Germinal center (tissue), 1 donor: ENCODE measurements around the gene GALNT8.
"Not testable (repeated sequence)": the region's sequence is repeated elsewhere in the genome, so short reads cannot be mapped to it uniquely, and the experiment has no call there.

Experiments used
- DNase-seq: peaks from one replicate; pipeline ENCODE4 v3.0.0; 2012; ENCODE audit warnings: mixed read lengths, low spot score

Gene GALNT8

DNA sequence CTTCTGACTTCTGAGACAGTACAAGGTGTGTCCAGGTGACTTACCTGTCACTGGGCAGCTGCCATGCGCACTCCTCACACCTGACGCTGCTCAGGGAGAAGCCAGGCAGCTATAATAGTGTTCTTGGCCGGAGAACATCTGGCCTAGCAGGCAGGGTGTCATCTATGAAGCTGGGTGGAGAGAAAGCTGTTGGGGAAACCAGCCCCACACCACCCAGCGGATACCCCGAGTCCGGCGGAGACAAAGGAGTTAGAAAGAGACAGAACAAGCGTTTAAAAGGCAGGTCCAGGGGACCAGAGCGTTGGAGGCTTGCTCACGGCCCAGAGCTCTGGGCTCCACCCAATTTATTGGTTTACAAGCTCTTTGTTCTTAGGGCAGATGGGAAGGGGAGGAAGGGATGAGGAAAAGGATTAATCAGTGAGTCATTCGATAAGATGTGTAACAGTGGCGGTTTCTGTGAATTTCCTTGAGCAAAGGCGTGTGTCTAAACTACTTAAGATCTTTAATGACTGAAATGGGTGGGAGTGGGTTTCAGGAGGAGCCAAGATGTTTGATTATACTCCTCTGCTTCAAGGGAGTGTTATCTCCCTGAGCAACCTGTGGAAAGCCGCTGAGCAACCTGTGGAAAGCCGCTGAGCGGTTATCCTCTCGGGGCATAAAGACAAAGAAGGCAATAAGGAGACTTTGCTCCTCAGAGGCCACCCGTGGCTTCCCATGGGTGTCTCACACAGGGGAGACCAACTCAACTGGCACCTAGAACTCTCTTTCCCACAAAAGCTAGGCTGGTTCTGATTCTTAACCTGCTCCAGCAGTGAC, at the start of gene GALNT8:
Gene GALNT8 (plus strand): TSS at position 580 of the 816 bp plus-strand sequence. CDS start 278 bp downstream, outside the sequence.
- no peak for DNase-seq

- DNase-seq, result no peak
Observed at GRCh38 chr12:4679711-4680110, 40.5 kb upstream of the GALNT8 start.

DNA sequence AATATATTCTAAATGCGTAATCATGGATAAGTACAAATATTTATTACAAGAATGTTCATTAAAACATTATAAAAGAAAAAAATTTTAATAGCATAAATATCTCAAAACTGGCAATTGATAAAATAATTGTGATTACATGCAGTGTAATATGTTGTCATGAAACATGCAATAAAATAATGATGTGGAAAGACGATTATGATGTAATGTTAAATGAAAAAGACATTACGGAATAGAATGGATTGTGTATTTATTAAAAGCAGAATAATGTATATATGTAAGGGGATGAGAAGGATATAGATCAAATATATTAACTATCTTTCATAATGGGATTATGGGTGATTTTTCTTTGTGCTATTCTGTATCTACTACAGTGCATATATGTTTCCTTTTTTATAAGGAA, 38.5 kb upstream of the GALNT8 start:
- no peak for DNase-seq

DNA sequence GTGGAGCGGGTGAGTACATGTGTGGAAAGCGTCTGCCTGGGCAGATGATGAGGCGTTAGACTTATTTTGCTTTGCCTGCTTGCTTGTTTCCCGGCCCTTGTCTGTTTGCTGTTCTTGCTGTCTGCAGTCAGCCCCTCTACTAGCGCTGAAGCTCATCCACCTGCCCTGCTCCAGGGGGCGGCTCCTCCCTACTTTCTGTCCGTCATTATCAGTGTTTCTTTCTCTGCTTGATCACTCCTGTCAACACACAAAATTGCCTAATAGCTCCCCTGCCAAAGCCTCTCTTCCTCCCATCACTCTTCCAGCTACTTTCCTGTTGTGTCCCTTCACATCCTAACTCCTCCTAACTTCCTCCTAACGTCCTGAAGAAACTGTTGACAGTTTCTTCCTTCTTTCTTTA, 34.9 kb upstream of the GALNT8 start:
- no peak for DNase-seq

GRCh38 chr12:4690760-4691159, 29.4 kb upstream of the GALNT8 start:
- no peak for DNase-seq

GRCh38 chr12:4700621-4701026, 19.6 kb upstream of the GALNT8 start:
- no peak for DNase-seq

DNA sequence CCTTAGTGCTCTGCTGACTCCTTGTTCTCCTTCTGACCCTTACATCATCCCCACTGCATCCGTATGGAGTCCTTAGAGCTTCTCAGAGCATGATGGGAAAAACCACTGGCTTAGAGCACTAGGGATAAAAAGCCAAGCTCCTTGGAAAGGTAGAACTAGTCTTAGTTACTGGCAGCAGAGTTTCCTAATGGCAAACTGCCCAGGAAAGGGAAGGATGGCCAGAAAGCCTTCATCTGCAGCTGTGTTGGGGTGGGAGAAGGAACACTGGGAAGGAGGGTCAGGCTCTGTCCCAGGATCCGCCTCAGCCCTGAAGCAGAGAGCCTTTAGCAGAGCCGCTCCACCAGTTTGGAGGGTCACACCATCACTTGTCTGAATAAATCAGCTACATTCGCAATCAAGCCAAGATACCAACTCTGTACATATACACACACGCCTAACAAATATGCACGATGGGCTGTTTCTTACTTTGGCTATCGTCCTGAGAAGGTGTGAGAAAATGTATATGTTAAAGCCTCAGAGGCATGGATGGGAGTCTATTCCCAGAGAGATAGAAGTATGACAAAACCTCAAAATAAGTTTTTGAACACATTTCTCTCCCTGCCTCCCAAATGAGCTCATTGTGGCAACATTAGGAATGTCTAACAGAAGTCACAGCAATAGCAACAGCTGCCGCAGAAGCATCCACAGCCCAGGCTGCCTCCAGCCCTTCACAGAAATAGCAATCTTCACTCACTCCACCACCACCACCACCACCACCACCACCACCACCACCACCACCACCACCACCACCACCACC, 18.6 kb upstream of the GALNT8 start:
- no peak for DNase-seq

DNA sequence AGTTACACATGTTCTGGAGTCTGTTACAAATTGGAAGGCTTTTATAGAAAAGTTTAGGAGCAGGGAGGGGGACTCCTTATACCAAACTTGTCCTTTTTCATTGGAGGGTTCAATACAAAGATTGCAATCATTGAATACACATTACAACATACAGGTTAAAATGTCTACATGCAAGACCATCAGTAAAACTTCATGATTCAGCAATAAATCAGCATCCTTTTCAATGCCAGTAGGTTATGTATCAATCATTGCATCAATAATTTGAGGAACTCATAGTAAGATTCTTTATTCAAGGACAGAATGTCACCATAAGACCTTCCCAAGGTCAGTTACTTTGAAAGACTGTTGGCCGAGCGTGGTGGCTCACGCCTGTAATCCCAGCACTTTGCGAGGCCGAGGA, 16.5 kb upstream of the GALNT8 start:
- no peak for DNase-seq

DNA sequence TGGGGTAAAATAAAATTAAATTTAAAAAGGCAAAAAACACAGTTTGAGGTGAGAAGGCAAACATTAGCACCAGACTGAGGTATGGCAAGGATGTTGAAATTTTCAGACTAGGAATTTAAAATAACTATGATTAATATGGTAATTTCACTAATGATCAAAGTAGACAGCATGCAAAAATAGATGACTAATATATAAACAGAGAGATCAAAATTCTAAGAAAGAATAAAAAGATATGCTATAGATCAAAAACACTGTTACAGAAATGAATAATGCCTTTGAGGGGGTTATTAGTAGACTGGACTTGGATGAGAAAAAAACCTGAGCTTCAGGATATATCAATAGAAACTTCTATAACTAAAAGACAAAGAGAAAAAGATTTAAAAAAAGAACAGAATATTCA, 14.4 kb upstream of the GALNT8 start:
- DNase-seq, result no peak

GRCh38 chr12:4707306-4707705, 12.9 kb upstream of the GALNT8 start:
- DNase-seq, result no peak

GRCh38 chr12:4710113-4710512, 10.1 kb upstream of the GALNT8 start:
- DNase-seq, result no peak

DNA sequence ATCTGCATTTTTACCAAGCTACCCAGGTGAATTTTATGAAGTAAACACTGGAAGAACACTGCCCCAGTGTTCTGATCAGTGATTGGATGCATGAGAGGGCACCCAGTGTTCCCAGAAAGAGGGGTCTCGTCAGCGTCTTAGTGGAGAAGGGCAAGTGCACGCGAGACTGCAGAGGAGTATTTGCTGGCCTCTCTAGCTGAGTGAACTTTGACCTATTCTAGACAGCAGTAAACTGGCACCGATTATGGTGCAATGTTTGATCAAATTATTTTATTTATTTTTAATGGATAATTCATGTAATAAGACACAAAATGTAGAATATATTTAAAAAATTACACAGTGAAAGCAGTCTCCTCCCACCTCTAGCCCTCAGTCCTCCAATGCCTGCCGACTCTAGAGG, 5.3 kb upstream of the GALNT8 start:
- DNase-seq, result no peak

DNA sequence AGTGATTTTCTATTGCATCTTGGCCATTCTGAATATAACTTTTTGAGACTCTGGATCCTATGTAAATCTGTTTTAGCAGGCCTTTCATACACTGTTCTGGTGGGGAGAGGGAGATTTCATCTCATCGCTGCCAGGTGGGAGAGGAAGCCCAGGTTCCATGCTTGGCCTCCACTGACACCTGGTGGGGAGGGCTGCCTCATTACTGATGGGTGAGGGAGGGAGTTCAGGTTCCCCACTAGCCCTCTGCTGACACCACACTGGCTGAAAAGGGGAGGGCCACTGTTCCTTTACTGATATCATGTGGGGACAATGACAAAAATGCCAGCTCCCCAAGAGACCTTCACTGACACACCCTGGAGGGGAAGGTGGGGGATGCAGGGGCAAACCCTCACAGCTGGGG, 2.4 kb upstream of the GALNT8 start:
- DNase-seq, result no peak

DNA sequence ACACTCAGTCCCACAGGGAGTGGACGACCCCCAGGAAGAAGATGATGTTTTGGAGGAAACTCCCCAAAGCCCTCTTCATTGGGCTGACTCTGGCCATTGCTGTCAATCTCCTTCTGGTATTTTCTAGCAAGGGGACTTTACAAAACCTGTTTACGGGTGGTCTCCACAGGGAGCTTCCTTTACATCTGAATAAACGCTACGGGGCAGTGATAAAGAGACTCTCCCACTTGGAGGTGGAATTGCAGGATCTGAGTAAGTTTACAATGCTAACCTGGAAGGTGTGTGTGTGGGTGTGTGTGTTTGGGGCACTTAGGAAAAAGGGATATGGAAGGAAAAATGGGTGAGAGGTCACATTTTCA, 416 bp downstream of the GALNT8 start:
- DNase-seq, result no peak

DNA sequence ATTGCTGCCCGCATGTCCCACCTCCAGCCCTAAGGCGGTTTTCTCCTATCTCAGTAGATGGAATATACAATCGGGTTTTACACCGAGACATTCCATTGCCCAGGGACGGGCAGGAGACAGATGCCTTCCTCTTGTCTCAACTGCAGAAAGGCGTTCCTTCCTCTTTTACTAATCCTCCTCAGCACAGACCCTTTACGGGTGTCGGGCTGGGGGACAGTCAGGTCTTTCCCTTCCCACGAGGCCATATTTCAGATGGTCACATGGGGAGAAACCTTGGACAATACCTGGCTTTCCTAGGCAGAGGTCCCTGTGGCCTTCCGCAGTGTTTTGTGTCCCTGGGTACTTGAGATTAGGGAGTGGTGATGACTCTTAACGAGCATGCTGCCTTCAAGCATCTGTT, 1.4 kb downstream of the GALNT8 start:
- not testable (repeated sequence) for DNase-seq

GRCh38 chr12:4723226-4723625, 3.0 kb downstream of the GALNT8 start:
- no peak for DNase-seq

DNA sequence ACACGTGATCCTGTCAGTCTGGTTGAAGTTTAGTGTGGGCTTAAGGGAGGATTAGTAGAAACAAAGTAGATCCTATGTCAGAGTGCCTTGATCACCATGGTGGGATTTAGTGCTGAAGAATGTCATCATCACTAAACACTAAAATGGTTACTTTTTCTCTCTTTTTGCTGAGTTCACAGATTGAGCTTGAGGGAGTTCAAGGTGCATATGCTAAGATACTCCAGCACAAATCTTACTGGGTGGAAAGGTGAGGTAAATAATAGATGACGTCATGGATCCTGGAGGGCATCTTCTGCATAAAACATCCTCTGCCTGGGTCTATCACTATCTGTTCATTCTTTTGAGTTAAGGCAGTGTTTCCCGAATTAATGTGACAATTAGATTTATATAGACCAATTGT, 4.9 kb downstream of the GALNT8 start:
- no peak for DNase-seq

GRCh38 chr12:4734625-4735340, 14.6 kb downstream of the GALNT8 start:
- DNase-seq, result no peak

GRCh38 chr12:4736091-4736490, 15.9 kb downstream of the GALNT8 start:
- no peak for DNase-seq

GRCh38 chr12:4738541-4738940, 18.3 kb downstream of the GALNT8 start:
- DNase-seq, result no peak

DNA sequence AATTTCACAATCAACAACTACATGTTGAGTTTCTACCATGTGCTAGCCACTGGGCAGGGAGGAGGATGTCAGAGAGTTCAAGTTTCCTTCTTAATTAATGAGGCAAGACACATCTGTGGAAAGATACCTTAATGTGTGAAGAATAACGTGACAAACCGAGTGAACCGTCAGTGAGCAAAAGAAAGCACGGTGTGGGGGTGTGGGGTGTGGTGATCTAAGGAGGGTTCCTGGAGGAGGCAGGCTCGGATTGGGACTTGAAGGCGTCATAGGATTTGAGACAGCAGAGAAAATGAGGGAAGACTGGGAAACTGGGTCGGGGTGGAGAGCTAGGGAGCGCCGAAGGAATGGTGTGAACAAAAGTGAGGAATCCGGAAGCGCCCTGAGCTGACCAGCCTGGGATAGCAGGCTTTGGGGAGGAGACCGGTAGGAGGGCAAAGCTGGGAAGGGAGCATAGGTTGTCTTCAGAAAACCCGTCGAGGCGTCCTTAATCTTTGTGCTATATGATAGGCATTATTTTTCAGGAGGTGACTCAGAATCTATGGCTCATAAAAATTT, 22.3 kb downstream of the GALNT8 start:
- DNase-seq, result no peak

DNA sequence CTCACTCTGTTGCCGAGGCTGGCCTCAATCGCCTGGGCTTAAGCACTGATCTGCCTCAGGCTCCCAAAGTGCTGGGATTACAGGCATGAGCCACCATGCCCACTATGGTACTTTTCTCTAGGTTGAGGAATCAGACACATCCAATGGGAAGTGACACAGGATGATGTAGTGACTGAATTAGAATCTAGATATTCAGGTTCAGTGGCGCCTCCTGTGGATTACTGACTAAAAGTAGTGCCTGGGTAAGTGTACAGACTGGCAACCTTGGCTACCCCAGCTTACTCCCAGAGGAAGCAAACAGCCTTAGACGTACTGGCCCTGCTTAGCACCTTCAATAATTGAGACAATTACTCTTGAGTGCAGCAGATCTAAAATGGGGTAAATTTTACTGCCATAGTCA, 22.8 kb downstream of the GALNT8 start:
- DNase-seq, result no peak

DNA sequence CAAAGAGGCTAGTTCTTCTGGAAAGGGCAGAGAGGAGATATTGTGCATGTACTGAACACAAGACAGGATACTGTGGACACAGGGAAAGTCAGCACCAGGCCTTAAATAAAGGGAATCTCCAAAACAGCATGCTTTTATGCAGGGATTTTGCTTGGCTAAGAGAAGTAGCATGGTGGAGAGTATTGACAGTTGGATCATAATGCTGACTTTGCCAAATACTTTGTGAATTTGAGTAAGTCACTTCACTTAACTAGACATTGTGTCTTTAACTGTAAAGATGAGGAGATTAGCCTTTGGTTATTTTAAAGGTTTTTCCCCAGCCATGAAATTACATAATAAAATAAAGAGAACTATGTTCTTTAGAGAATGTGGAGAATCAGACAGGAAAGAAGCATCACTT, 24.5 kb downstream of the GALNT8 start:
- DNase-seq, result no peak
